Gastroesophageal sphincter (tissue), 3 donors: ENCODE measurements around the gene KBTBD12.

Experiments used
- CTCF ChIP-seq, 4 experiments: fragments of 200-600 bp in 2 of 4; fragments of 450-650 bp in 2 of 4; sonication (generic) in 1 of 4; IDR thresholded peaks; one replicate each; pipeline ENCODE4 v1.5.1; 2017 to 2019; ENCODE audit warnings: antibody characterized with exemption in 4 of 4, mild to moderate bottlenecking in 2 of 4, moderate library complexity in 2 of 4
- EP300 ChIP-seq: sonication (generic); formaldehyde crosslinking; IDR thresholded peaks from one replicate; pipeline ENCODE4 v1.6.1; 2017; ENCODE audit warnings: antibody characterized with exemption, mild to moderate bottlenecking
- POLR2A ChIP-seq, 2 donors: fragments of 450-650 bp; IDR thresholded peaks; one replicate each; pipeline ENCODE4 v1.6.1; 2017; ENCODE audit warnings: antibody characterized with exemption in 2 of 2, mild to moderate bottlenecking in 2 of 2, moderate library complexity in 1 of 2
- POLR2AphosphoS5 ChIP-seq: sonication (generic); formaldehyde crosslinking; IDR thresholded peaks from one replicate; pipeline ENCODE4 v1.6.1; 2017; ENCODE audit warnings: antibody characterized with exemption

GRCh38 chr3:127975153-127976029 lies 60.4 kb downstream of the KBTBD12 start:
- no peak for TF ChIP-seq EP300
- TF ChIP-seq POLR2A (IDR thresholded peaks at IDR 0.05) = no peak
- TF ChIP-seq CTCF (IDR thresholded peaks at IDR 0.05) = no peak
- no peak for TF ChIP-seq POLR2AphosphoS5
